ENCODE measurements around the gene ZNF606.

DNA sequence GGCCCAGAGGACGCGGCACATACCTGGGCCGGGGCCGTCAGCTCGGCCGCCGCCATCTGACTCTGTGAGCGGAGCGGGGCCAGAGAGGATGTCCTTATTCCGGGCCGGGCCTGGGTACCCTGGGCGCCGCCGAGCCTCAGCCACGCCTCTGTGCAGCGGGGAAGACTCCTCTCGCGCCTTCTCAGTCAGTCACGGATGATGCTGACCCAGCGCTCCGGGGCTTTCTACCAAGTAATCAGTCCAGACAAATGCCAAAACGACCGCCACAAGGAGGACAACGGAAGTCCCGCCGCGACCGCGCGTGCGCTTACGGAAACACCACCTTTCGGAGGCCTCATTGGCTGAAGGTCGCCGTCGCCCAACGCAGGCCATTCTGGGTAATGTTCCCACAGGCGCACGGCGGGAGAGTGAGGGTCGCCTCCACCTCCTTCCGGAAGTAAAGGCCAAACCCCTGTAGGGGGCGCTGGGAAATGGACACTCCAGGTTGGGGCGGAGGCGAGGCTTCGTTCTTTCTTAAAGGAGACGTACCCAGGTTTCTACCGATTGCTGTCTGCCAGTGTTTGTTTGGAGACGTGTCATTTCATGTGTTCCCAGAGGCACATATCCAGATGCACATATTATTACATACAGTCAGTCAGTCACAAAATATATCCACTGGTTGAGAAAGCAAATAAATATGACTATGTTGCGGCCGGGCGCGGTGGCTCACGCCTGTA is 55.0 kb downstream of the ZNF606 start, which contains the start of gene ZNF256:
- TF ChIP-seq CTBP1 (IDR thresholded peaks at IDR 0.05; ENCODE audit: borderline replicate concordance) (no peak), FOXK2 (IDR thresholded peaks at IDR 0.05) (no peak), ZNF384 (IDR thresholded peaks at IDR 0.05) (no peak), LEF1 (IDR thresholded peaks at IDR 0.05; ENCODE audit: borderline replicate concordance) (no peak), ELF4 (IDR thresholded peaks at IDR 0.05) (peak; percentile 49; the same call in 1 of the 2 replicates), FOXM1 (IDR thresholded peaks at IDR 0.05; ENCODE audit: borderline replicate concordance) (no peak), ARNT (IDR thresholded peaks at IDR 0.05) (no peak), TARDBP (IDR thresholded peaks at IDR 0.05) (no peak), SUZ12 (IDR thresholded peaks at IDR 0.05) (no peak)

Data from HEK293T (cell line).